GM18873 (cell line): Measurements from ENCODE around the gene EPB41.
"Not testable (repeated sequence)": the region's sequence is repeated elsewhere in the genome, so short reads cannot be mapped to it uniquely, and the experiment has no call there.

Experiments used
- ATAC-seq: cut with Tn5 transposase; IDR thresholded peaks from one replicate; pipeline ENCODE4 v1.9.1; 2021; ENCODE audit warnings: mild to moderate bottlenecking, moderate library complexity, moderate number of reproducible peaks; ENCODE audit not compliant: unreplicated experiment, low FRiP score

The EPB41 gene

DNA sequence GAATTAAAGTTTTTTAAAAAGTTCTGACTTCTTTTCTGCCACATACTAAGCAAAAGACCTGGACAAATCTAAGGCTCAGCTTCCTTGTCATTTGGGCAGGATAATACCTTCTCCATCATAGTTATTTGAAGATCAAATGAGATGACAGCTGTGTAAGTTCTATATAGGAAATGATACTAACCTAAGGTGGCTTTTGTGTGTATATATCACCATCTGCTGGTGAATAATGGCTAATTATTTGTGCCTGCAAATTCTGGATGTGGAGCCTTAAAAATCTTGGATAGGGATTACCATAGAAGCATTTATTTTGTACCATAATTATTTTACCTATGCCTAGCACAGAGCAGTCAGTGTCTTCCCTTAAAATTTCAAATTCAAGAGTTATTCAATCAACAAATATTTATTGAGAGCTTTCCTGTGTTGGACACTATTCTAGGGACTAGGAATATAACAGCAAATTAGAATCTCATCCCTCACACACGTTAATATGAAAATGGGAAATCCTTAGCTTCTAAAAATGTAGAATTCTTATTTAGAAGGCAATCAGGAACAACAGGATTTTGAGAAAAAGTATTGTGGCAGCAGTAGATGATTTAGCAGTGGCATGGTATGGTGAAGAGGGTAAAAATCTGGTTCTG is 119.6 kb downstream of the EPB41 start:
- no peak for ATAC-seq

DNA sequence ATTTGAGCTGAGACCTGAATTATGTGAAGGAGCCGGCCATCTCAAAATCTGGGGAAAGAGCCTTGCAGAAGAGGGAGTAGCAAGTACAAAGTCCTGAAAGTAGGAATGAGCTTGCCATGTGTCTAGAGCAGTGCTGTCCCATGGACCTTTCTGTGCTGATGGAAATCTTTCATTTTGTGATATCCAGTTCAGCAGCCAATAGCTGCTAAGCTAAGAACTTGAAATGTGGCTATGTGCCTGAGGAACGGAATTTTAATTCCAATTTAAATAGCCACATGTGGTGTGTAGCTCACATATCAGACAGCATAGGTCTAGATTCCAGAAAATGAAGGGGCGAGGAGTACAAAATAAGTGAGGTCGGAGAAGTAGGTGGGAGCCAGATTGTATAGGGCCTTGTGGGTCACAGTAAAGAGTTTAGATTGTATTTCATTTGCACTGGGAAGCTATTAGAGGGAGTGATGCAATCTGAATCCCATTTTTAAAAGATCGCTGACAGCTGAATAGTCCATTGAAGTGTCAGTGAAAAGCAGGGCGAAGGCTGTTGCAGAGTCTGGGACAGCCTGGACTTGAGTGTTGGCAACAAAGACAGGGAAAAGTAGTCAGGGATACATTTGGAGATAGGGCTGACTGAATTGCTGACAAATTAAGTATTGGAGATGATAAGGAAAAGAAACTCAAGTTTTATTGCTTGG is 129.1 kb downstream of the EPB41 start:
- ATAC-seq, result no peak

DNA sequence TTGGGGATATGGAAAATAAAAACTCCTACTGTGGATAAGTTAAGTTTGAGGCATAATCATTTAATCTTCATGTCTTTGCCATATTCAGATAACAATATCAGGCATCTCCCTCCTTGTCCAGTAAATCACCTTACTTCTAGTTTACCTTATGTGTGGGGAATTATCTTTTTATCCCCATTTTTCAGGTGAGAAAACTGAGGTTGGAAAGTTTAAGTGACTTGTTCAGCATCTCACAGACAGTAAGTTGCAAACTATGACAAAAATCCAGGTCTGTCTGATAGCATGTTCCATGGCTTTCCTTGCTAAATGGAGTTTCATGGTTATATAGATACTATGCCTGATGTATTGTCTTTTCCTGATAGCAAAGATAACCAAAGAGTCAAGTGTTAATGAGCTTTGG is 129.6 kb downstream of the EPB41 start:
- ATAC-seq, result no peak

DNA sequence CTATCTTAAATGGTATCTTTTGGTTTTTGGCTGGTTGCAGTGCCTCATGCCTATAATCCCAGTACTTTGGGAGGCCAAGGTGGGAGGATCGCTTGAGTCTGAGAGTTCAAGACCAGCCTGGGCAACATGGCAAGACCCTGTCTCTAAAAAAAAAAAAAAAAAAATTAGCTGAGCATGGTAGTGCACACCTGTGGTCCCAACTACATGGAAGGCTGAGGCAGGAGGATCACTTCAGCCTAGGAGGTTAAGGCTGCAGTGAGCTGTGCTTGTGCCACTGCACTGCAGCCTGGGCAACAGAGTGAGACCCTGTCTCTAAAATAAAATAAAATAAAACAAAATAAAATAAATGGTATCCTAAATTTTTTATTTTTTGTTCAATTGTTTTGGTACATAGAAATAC is 131.3 kb downstream of the EPB41 start:
- not testable (repeated sequence) for ATAC-seq

DNA sequence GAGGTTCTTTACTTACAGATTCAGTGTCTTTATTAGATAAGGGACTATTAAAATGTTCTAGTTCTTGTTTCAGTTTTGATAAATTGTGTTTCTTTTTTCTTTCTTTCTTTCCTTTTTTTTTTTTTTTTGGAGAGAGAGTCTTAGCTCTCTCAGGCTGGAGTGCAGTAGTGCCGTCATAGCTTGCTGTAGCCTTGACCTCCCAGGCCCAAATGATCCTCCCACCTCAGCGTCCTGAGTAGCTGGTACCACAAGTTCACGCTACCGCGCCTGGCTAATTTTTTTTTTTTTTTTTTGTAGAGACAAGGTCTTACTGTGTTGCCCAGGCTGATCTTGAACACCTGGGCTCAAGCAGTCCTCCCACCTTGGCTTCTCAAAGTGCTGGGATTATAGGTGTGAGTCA is 132.8 kb downstream of the EPB41 start:
- ATAC-seq, result no peak

DNA sequence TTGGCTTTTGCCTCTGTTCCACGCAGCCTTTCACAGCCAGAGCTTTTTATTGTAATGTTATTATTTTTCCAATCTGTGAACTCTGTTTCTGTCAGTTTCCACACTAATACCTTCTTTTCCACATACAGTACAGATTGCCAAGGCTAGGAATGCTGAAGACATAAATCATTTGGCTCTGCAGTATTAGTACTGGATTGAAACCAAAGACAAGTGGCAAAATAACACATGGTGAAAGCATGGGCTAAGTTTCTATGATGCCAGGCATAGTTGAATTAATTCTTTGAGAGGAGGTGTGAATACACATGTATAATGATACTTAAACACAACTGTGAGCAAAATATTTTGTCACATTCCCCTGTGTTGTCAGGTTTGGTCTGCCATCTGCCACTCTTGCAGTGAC is 135.8 kb downstream of the EPB41 start:
- no peak for ATAC-seq

DNA sequence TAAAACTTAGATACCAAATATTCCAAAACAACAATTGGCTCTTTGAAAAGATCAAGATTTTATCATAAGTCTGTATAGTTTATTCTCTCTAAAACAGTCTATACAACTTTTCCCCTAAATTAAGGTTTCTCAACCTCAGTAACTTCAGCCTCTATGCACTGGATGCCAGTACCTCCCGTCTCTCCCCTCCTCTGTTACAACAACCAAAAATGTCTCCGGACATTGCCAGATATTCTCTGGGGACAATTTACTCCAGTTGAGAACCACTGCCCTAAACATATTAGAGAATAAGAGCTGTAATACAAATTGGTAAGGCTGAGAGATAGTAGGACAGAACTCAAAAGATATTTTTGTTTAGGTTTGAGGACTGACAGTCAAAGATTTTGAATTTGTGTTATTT is 137.7 kb downstream of the EPB41 start:
- no peak for ATAC-seq

DNA sequence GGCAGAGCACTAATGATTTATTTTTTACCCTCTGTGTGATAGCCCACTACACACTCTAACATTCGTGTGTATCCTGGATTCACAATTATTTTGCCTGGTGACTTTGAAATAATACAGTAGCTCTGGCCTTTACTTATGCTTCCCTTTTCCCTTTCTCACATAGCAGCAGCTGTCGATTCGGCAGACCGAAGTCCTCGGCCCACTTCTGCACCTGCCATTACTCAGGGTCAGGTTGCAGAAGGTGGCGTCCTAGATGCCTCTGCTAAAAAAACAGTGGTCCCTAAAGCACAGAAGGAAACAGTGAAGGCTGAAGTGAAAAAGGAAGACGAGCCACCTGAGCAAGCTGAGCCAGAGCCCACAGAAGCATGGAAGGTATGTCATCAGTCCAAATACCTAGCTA is 138.6 kb downstream of the EPB41 start:
- no peak for ATAC-seq

DNA sequence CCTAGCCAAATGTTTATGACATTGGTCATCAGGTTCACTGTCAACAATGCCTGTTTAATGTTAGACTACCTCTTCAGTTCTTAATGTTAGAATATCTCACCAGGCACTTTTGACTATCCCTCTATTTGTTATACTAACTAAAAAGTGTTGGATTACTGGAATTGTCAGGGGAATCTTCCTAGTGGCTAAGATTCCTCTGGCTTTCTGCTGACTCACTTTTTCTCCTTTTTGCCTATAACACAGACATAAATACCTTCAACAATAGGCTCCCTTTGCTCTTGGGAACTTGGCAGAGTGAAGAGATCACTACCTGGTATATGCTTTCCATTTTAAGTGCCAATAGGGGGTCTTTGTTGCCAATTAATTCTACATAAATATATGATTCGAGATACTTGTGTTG is 140.8 kb downstream of the EPB41 start:
- ATAC-seq, result no peak

DNA sequence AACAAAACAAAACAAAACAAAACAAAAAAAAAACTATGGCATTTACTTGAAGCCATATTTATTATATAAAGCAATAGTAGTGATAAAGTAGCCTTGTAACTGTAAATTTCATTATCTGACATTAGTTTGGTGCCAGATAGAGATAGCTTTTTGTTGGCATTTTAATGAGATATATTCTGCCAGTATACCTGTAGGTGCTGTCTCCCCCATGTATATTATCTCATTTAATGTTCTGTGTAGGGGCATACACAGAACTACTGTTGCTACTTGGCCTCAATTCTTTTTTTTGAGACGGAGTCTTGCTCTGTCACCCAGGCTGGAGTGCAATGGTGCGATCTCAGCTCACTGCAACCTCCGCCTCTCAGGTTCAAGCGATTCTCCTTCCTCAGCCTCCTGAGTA is 141.9 kb downstream of the EPB41 start:
- no peak for ATAC-seq

DNA sequence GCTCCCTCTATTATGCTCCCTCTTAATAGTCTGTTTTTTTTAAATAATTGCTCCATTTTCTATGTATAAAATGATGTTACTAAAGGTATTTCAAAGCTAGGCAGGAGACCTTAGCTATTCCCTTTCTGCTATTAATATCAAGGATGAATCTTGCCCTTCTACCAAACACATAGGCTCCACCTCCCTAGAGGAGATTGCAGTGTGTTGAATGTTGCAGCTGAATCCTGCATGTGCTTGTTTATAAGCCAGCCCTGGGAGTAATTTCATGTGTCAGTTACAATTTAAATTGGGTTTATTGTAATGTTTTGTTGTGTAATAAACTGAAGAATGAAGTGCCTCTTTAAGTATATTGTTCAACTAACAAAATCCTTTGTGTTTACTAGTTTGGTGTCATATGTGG is 143.3 kb downstream of the EPB41 start:
- ATAC-seq, result no peak

DNA sequence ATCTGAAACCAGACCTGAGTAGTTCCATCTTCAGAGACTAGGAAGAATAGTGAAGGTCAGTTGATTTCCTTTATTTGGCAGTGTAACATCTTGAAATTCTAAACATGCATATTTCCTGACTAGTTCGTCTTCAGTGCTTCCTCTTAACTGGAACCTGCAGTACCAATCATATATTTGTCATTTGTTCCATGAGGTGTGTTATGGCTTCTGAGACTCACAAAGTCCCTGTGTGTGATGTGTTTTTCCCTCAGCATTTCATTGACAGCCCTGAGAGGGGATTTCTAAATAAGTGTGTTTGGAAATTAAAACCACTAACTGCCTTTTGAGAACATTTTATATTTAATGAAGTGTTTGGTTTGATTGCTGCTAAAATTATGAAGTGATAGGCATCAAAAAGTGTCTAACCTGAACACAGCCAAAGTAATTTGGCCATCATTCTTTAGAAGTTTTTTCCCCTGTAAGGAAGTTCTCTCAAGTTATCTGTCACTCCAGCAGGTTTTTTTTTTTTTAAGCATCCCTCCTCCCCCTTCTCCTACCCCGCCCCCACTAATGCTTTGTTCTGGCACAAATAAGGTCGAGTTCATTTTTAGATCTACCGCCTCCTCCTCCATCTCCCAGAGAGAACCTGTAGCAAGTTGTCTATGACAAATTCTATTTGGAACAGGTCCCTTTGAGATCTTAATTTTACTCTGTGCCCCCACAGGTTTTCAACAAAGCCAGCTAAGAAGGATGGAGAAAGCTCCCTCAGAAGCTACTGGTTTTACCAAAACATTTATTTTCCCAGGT is 148.0 kb downstream of the EPB41 start:
- no peak for ATAC-seq

DNA sequence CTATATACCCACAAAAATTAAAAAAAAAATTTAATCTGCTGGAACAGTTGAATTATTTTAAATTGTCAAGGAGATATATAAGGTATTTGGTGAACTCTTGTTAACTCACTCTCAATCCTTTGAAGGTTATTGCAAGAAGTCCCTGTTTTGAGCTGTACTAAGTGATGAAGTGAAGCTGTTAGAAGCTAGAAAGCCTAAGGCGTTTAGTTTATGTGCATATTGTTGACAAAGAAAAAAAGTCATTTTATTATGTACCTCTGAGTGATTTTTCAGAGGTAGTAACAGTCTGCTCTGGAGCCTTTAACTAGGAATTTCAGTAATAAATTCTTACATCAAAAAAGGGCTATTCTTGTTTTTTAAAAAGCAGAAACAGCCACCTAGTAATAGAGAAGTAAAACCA is 149.7 kb downstream of the EPB41 start:
- ATAC-seq, result no peak

DNA sequence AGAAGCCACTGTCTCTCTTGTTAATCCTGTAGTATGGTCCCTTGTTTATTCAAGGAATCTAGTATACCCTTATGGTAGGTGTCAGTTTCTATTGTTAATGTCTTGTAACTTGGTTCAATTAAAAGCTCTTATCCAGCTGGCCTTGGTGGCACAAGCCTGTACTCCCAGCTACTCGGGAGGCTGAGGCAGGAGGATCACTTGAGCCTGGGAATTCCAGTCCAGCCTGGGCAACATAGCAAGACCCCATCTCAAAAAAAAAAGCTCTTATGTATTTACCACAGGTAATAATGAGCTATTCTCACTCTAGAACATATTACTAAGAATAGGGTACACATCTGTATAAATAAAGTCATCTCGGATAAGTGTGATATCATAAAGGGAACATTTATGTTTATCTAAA is 162.8 kb downstream of the EPB41 start:
- ATAC-seq, result no peak

DNA sequence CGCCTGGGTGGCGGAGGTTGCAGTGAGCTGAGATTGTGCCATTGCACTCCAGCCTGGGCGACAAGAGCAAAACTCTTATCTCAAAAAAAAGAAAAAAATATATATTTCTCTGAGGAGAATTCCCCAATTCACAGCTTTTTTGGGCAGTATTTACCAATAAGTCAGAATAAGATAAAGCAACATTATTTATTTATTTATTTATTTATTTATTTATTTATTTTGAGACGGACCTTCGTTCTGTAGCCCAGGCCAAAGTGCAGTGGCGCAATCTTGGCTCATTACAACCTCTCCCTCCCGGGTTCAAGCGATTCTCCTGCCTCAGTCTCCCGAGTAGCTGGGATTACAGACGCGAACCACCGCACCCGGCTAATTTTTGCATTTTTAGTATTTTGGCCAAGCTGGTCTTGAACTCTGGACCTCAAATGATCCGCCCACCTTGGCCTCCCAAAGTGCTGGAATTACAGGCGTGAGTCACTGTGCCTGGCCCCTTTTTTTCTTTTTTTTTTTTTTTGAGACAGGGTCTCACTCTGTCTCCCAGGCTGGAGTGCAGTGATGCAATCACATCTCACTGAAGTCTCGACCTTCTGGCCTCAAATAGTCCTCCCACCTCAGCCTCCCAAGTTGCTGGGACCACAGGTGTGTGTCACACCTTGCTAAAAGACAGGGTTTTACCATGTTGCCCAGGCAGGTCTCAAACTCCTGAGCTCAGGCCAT is 165.7 kb downstream of the EPB41 start:
- not testable (repeated sequence) for ATAC-seq

DNA sequence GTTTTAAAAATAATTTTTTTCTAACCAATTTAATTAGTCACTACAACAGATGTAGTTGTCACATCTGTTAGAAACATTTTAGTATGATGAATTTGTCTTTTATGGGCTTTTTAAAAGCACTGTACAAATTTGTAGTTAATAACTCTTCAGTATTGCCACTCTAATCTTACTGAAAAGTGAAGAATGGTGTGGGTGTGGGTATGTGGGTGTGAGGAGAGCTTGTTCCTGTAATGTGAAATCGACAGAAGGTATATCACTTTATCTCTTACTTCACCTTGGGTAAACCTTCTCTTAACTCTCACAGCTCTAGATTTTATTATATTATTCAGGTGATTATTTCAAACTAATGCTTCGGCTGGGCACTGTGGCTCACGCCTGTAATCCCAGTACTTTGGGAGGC is 166.8 kb downstream of the EPB41 start:
- no peak for ATAC-seq

DNA sequence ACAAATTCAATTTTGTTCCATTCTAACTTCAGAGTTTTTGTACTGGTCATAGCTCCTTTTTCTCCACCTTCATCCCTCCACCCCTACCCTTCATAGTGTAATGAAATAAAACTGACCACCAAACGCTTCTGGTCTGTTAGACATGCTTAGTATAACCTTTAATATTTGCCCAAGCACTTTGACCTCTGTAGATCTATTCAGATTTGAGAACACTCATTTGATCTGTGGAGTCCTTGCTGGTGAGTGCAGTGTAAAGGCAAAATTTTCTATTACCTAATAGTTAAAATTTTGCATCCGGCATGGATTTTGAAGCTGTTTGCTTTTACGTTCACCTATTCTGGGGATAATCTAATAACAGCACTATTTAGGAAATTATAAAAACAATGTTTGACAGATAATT is 168.2 kb downstream of the EPB41 start:
- no peak for ATAC-seq

DNA sequence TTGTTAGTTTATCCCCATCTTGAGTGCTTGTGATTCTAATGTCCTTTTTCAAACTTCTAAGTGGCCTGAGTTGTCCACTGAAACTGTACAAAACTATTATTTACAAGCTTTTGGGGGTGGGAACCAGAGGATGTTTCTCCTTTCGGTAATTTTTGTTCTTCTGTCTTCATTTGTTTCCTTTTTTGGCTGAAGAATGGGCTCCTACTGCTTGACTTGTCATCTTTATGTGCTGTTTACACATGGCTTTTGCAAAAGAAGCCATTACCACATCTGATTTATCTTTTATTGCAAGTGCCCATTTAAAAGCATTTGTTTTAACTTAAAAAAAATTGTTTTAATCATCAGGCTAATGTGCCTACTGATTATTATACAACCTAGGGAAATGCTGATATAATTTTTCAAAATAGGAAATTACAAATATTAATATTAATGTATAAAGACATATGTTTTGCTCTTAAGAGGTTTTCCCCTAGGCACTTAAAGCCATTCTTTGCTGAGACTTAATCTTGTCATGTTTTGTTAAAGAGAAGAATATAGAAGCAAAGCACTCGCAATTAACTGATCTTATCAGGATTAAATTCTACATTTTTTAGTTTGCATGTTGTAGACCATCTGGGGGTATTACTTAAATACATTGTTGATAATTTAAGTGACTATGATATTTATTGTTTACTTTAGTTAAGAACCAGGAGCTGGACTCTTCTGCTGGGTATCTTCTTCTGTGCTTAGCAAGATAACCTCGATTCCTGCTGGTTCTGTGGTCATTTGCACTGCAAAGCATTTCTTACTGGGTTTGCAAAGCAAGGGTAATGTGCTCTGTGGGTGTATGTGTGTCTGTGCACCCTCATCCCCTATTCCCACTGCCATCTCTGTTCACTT is 169.2 kb downstream of the EPB41 start:
- no peak for ATAC-seq

DNA sequence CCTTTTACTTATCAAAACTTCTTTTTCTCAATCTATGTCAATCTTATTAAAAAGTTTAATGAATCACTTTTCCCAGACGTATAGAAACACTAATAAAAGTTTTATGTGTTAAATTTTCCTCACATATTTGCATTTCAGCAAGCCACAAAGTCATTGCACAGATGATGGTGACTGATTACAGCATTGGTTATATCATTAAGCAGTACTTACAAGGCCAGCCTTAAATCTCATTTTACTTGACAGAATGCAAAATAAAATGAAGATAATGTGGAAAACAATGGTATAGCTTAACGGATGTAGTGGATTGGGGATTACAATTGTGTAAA is 169.8 kb downstream of the EPB41 start:
- no peak for ATAC-seq

DNA sequence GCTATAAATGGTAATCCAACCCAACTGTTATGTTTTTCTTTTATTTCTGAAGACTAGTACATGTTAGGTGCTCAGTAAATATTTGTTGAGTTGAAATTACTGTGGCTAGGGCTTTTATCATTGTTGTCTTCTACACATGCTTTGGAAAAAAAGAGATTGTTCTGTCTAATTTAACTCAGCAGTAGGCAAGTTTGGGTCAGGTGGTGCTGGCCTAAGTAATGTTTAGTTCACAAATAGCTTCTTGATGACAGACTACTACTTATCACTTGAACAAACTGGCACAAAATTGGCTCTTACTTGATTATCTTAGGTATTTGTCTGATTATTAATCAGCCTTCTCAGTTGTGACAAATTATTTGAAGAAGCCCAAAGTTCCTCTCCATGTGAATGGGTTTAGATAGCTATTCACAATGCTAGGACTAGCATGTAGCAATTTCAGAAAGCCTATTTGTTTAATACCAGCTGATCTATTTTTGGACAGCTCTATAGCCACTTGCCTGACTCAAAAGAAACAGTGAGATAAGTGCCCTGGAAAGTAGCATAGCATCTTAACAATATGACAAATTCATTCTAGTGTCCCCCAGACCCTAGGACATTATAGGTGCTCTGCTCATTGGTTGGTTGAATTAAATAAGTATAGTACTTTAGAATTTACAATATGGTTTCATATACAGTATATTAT is 176.7 kb downstream of the EPB41 start:
- no peak for ATAC-seq
